Large intestine (tissue), 3 donors: Measurements from ENCODE around the gene B4GALT6. TPM values are rescaled to one million over a fixed set of nuclear protein-coding genes. Genes with fewer than 3 reads are reported as not detected.

Source experiments
- DNase-seq, 2 donors: peaks; one replicate each; pipeline versions ENCODE4 v3.0.0 to v3.0.0-alpha.2; 2013
- H3K27ac ChIP-seq: one replicate; pipeline ENCODE4 v1.5.1; 2013; ENCODE audit warnings: low read length
- H3K27me3 ChIP-seq: 2 replicates; pipeline ENCODE4 v1.6.1; 2013; ENCODE audit warnings: low read length; ENCODE audit not compliant: control insufficient read depth, insufficient read depth
- H3K36me3 ChIP-seq: 2 replicates; pipeline ENCODE4 v1.6.1; 2013; ENCODE audit warnings: low read length; ENCODE audit not compliant: control insufficient read depth, insufficient read depth
- H3K4me1 ChIP-seq: one replicate; pipeline ENCODE4 v1.6.1; 2013; ENCODE audit warnings: low read length; ENCODE audit not compliant: control insufficient read depth, insufficient read depth
- H3K4me3 ChIP-seq: one replicate; pipeline ENCODE4 v1.5.1; 2013; ENCODE audit warnings: low read length
- H3K9me3 ChIP-seq: one replicate; pipeline ENCODE4 v1.6.1; 2013; ENCODE audit warnings: mild to moderate bottlenecking, low read depth, low read length, moderate library complexity; ENCODE audit not compliant: control insufficient read depth
- WGBS: methylation state at CpG from one replicate; pipeline ENCODE4 v1.1.5; 2013; ENCODE audit warnings: low lambda C conversion rate; ENCODE audit not compliant: insufficient coverage; 5-methylcytosine and 5-hydroxymethylcytosine counted together
- polyA plus RNA-seq: library from polyadenylated mRNA; unstranded; fragments of 120-200 nt; gene quantifications from one replicate; pipeline ENCODE4 v1.2.1, GENCODE V29; 2013

B4GALT6 gene
- polyA plus RNA-seq, 1 donor, result 12.4 TPM

DNA sequence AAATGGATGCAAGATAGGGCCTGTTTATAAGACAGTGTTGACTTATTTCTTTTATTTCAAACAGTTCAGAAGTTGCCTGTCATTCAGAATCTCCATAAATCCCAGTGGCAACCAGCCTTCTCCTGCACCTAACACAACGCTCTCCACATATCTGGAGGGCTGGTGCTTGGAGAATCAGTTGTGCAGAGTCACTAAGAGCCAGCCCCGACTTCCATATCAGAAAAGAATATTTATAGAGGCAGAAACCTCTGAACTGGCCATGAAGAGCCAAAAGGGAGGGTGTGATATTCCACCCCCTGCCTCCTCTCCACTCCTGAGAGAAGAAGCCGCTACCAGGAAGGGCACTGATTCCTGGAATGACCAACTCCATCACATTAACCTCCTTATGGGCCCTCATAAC is 34.0 kb upstream of the B4GALT6 start:
- no CpG with 5 or more reads among the region's 3 CpGs for WGBS
- no peak overlapping the region for H3K27ac ChIP-seq

DNA sequence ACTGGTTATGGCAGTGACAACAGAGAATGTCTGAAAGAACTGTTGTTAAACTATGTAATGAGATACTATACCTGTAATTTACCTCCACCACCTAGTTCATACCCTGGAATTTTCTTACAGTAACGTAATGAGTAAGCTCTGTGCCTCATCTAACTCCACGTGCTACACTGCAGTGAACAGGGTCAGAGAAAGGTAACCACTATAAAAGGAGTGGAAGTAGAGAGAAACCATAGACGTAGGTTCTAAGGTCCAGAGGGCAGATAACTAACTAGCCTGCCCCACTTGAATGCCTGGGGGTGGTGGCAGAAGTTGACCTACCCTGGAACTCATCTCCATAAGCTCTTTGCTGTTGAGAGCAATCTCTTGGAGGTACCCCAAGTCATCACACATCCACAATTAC is 32.0 kb upstream of the B4GALT6 start:
- Histone ChIP-seq H3K4me3 (no peak overlapping the region), H3K27me3 (no peaks in the 10 kb centered on the region), H3K9me3 (no peaks in the 10 kb centered on the region), H3K4me1 (peaks cover 12% of the 10 kb centered on the region), H3K27ac (peak overlapping the region; percentile 69), H3K36me3 (no peaks in the 10 kb centered on the region)
- no CpG with 5 or more reads among the region's 3 CpGs for WGBS
- peak; percentile 87 to 94 for DNase-seq

More for the DNA sequence above, 34.0 kb upstream of the B4GALT6 start:
- H3K9me3 ChIP-seq, result no peaks in the 10 kb centered on the region
- H3K36me3 ChIP-seq, result no peaks in the 10 kb centered on the region
- no peak overlapping the region for H3K4me3 ChIP-seq
- no peak for DNase-seq
- H3K27me3 ChIP-seq, result no peaks in the 10 kb centered on the region
- H3K4me1 ChIP-seq, result peaks cover 12% of the 10 kb centered on the region

DNA sequence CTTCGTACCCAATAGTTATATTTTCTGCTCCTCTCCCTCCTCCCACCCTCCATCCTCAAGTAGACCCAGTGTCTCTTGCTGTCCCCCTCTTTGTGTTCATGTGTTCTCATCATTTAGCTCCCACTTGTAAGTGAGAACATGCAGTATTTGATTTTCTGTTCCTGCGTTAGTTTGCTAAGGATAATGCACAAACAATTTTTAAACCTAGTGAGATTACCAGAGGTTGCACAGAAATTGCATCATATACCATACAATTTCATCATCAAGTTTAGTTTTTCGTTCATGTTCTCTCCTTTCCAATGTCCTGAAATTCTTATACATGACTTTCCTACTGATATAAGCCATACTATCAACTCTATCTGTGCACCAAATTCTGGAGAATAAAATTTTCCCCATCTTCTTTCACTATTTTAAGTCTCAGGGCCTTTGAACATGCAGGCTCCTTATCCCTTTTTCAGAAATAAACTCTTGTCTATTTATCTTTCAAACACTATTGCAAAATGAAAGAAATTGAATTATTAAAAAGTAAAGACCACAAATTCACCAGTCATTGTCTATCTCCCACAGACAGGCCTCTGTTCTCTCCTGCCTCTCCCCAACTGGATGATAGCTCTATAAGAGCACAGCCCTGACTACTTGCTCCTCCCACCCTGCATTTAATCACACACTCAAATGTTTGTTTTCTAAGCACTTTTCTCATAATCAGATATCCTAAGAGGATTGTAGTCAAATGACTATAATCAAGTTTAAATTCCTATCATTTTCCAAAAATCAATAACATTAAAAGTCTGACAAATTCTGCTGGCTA is 27.2 kb upstream of the B4GALT6 start:
- Histone ChIP-seq H3K27me3 (no peaks in the 10 kb centered on the region), H3K4me1 (peaks cover 8% of the 10 kb centered on the region), H3K36me3 (no peaks in the 10 kb centered on the region), H3K27ac (no peak overlapping the region), H3K9me3 (no peaks in the 10 kb centered on the region), H3K4me3 (no peak overlapping the region)
- WGBS, result 100% methylated on average over 1 of the region's 3 CpGs
- DNase-seq, result no peak

DNA sequence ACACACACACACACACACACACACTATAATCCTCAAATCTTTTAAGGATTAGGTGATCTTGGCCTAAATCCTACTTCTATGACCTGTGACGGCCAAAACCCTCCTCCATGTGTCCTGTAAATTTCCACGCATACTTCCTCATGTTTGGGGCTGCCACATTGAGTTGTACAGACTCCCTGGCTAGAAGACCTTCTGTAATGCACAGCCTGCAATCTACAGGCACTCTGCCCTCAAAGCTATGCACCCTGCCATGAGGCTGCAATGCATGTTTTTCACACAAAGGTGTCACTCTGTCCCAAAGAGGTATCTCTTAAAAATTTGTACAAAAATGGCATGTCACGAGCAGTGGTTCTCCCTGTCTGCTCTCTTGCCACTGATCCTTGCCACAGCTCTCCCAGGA is 26.4 kb upstream of the B4GALT6 start:
- no peaks in the 10 kb centered on the region for H3K36me3 ChIP-seq
- no peak overlapping the region for H3K4me3 ChIP-seq
- 90% methylated on average over 1 of the region's 3 CpGs for WGBS

DNA sequence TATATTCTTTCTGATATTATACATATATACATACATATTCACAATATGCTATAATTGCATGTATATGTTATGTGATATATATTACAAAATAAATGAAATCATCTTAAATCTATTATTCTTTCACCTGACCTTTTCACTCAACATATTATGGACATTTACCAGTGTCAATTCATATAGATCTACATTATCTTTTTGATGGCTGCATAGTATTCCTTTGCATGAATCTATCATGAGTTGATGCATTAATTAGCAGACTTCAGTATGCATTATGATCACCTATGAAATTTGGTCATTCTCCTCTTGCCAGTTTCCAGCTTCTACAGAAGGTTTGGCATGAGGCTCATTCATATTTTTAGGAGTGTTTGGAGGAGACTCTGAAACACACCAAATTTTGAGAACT is 23.4 kb upstream of the B4GALT6 start:
- Histone ChIP-seq H3K36me3 (no peaks in the 10 kb centered on the region), H3K4me3 (no peak overlapping the region), H3K27ac (no peak overlapping the region), H3K9me3 (no peaks in the 10 kb centered on the region), H3K4me1 (no peaks in the 10 kb centered on the region), H3K27me3 (no peaks in the 10 kb centered on the region)
- DNase-seq, result no peak

More for the DNA sequence above, 26.4 kb upstream of the B4GALT6 start:
- no peaks in the 10 kb centered on the region for H3K9me3 ChIP-seq
- no peaks in the 10 kb centered on the region for H3K27me3 ChIP-seq
- H3K27ac ChIP-seq, result no peak overlapping the region
- DNase-seq, result no peak
- H3K4me1 ChIP-seq, result peaks cover 3% of the 10 kb centered on the region

DNA sequence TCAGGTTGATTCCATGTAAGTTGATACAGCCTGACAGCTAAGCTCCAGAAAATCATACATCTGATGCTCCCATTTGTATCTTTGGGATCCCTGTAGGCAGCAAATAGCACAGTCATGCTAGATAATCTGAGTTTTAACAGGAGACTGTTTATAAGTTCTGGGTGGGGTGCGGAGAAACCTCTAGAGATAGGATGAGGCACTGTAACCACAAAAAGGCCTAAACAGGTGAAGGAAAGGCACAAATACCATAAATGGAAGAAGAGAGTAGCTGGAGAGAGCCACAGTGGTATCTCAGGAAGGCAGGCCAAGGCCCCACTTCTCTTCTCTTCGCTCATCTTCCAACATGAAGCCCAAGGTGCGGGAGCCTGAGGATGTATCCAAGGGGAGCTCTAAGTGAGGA is 18.1 kb upstream of the B4GALT6 start:
- Histone ChIP-seq H3K4me1 (no peaks in the 10 kb centered on the region), H3K27ac (no peak overlapping the region), H3K9me3 (no peaks in the 10 kb centered on the region), H3K27me3 (no peaks in the 10 kb centered on the region), H3K36me3 (no peaks in the 10 kb centered on the region), H3K4me3 (no peak overlapping the region)
- 86% methylated on average over 1 of the region's 3 CpGs for WGBS
- DNase-seq, result no peak

DNA sequence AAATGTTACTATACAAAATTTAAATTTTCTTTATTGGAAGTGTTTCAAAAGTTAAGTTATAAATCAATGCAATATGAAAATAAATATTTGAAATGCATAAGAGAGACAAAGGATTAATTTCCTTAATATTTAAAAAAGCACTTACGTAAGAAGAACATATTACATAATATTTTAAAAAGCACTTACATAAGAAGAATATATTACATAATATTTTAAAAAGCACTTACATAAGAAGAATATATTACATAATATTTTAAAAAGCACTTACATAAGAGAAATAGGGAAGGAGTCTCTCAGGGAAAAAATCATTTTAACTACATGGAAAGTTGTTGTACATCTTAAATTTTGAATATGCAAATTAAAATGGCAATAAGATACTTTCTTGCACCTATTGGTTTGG is 17.4 kb upstream of the B4GALT6 start:
- Histone ChIP-seq H3K4me3 (no peak overlapping the region), H3K36me3 (no peaks in the 10 kb centered on the region), H3K27ac (no peak overlapping the region), H3K27me3 (no peaks in the 10 kb centered on the region), H3K9me3 (no peaks in the 10 kb centered on the region), H3K4me1 (no peaks in the 10 kb centered on the region)
- WGBS, result 82% methylated on average over 1 of the region's 1 CpG
- DNase-seq, result no peak

DNA sequence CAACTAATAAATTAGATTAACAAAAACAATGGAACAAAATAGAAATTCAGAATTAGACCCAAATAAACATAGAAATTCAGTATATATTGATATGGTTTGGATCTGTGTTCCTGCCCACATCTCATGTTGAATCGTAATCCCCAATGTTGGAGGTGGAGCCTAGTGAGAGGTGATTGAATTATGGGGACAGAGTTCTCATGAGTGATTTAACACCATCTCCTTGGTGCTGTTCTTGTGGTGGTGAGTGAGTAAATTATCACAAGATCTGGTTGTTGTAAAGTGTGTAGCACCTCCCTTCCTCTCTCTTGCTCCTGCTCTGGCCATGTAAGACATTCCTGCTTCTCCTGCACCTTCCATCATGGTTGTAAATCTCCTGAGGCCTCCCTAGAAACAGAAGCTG is 16.6 kb upstream of the B4GALT6 start:
- H3K27ac ChIP-seq, result no peak overlapping the region
- H3K27me3 ChIP-seq, result no peaks in the 10 kb centered on the region
- no CpG with 5 or more reads among the region's 1 CpG for WGBS
- H3K9me3 ChIP-seq, result no peaks in the 10 kb centered on the region
- no peaks in the 10 kb centered on the region for H3K36me3 ChIP-seq
- DNase-seq, result no peak
- H3K4me3 ChIP-seq, result no peak overlapping the region
- no peaks in the 10 kb centered on the region for H3K4me1 ChIP-seq

DNA sequence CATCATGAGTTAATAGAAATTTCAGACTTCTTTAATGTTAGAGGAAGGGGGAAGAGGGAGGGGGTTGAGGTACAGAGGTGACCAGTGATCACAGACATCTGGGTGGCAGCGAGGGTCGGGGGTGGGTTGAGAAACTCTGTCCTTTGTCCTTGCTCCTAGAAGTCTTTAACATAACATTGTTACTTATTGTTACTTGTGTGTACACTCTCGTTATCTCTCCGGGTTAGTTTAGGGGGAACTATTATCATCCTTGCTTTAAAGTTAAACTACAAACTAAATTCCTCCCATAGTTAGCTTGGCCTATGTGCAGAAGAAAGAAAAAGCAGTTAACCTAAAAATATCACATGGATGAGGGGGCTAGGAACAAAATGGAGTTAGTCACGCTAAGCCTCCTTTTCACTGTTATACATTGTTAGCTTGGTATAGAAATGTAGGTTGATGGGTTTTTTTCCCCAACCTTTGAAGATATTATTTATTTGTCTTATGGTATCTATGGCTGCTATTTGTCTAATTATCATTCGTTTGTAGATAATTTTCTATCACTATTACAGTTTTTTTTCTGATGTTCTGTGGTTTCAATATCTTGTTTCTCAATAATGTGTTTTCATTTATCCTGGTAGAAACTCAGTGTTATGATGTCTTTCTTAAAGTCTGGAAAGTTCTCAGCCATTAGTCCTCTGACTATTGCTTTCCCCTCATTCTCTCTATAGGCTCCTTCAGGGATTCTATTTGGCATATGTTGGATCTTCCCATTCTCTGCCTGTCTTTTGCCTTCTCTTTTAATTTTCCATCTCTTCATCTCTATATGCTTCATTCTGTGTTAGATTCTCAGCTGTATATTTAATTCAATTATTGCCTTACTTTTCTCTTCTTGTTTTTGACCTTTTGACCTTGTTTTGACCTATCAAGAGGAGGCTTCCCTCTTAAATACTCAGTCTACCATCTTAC is 13.2 kb upstream of the B4GALT6 start:
- Histone ChIP-seq H3K4me3 (no peak overlapping the region), H3K27me3 (no peaks in the 10 kb centered on the region), H3K27ac (no peak overlapping the region), H3K9me3 (no peaks in the 10 kb centered on the region), H3K36me3 (no peaks in the 10 kb centered on the region), H3K4me1 (no peaks in the 10 kb centered on the region)
- WGBS, result 71% methylated on average over 5 of the region's 6 CpGs
- no peak for DNase-seq

DNA sequence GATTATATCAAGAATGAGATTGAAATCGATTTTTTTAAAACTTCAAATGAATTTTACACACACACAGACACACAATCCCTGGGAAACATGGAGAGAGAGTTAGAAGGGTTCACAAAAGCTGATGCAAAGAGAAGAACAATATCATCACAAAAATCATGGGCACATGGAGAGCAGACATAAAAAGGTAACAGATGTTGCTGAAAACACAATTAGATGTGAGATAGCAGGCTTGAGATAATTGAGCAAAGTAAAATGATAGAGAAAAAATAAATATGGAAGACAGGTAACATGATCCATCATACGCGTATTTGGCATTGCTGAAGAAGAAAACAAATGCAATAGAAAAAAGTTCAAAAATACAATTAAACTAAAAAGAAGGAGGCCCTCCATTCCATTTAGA is 11.6 kb upstream of the B4GALT6 start:
- WGBS, result 100% methylated on average over 2 of the region's 3 CpGs
- H3K4me3 ChIP-seq, result no peak overlapping the region
- H3K9me3 ChIP-seq, result no peaks in the 10 kb centered on the region
- no peaks in the 10 kb centered on the region for H3K27me3 ChIP-seq
- DNase-seq, result no peak
- H3K36me3 ChIP-seq, result no peaks in the 10 kb centered on the region
- H3K4me1 ChIP-seq, result no peaks in the 10 kb centered on the region
- no peak overlapping the region for H3K27ac ChIP-seq
